ENCODE data around the gene ANKFN1.

The ANKFN1 gene

DNA sequence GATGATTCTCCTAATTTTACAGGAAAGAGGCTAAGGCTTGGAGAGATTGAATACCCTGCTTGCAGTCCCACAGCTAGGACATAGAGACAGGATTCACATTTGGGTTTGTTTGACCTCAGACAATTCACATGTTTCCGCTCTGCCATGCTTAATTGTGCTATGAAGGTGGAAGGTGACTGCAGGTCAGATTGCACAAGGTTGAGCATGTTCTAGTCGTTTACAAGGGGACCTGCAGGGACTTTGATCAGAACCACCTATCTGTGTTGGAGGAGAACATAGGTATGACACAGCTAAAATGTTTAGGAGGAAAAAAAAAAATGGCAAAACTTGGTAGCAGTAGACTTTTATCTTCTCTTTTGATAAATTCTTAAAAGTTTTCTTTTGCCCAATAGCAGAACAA lies 4.9 kb upstream of the ANKFN1 start:
- no peaks in the 10 kb centered on the region for H3K36me3 ChIP-seq (ENCODE audit: insufficient read depth, low read depth, low read length)
- no peaks in the 10 kb centered on the region for H3K9me3 ChIP-seq (ENCODE audit: insufficient read depth, low read depth, low read length)
- H3K9ac ChIP-seq (ENCODE audit: low read depth, low read length), result no peak overlapping the region
- H3K4me1 ChIP-seq (ENCODE audit: insufficient read depth, low read length), result no peaks in the 10 kb centered on the region
- H3K27me3 ChIP-seq (ENCODE audit: insufficient read depth, low read length), result no peaks in the 10 kb centered on the region
- H3K4me3 ChIP-seq (ENCODE audit: low read length), result no peak overlapping the region
- H3K27ac ChIP-seq (ENCODE audit: low read length), result no peak overlapping the region

DNA sequence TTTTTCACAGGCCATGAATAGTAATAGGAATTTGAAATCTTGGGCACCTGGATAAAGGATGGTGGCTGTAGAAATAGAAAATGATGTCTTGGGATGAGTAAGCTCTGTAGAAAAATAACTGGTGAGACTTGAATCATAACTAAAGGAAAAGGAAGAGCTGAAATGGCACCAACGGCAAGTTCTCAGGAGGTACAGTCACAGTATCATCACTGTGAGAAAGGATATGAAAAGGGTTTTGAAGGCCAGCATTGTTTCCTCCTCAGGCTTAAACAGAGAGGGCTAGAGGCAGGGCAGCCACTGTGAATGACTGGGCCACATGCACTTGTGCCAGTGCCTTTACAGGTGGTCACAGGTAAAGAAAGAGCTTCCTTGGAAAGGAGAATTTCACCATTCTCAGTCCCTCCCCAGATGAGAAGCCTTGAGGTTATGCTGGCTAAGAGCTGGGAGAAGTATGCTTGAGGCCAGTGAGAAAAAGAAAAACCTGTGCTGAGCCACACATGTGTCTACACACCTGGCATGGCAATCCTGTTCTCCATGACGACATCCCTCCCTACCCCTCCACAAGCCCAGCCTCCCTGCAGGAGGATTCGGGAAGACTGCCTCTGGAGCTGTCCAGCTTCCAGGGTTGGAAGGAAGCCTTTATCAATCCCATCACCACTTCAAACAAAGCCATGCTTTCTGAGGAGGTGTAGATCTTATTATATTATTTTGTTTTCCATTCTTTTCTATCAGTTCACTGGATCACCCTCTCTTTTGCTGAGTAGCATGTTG lies 3.8 kb upstream of the ANKFN1 start:
- Histone ChIP-seq H3K9ac (ENCODE audit: low read depth, low read length) (no peak overlapping the region), H3K4me1 (ENCODE audit: insufficient read depth, low read length) (no peaks in the 10 kb centered on the region), H3K27me3 (ENCODE audit: insufficient read depth, low read length) (no peaks in the 10 kb centered on the region), H3K27ac (ENCODE audit: low read length) (no peak overlapping the region), H3K36me3 (ENCODE audit: insufficient read depth, low read depth, low read length) (no peaks in the 10 kb centered on the region), H3K4me3 (ENCODE audit: low read length) (no peak overlapping the region), H3K9me3 (ENCODE audit: insufficient read depth, low read depth, low read length) (no peaks in the 10 kb centered on the region)

DNA sequence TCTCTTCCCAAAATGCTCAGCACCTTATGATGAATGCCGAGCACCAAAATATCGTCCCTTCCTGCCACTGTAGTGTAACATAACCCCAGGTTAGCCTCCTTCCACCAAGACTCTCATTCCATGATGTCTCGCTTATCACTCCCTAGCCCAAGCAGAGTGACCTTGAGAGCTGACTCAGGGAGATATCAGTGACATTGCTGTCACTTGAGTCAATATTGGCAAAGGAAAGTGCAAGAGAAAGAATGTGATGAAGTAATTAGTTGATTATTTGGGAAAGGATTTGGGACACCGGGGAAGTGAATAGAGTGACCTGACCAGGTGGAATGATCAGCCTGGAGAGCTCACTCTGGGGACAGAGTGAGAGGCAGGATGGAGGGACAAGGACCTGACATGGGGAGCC lies 2.6 kb upstream of the ANKFN1 start:
- Histone ChIP-seq H3K9me3 (ENCODE audit: insufficient read depth, low read depth, low read length) (no peaks in the 10 kb centered on the region), H3K36me3 (ENCODE audit: insufficient read depth, low read depth, low read length) (no peaks in the 10 kb centered on the region), H3K27ac (ENCODE audit: low read length) (no peak overlapping the region), H3K27me3 (ENCODE audit: insufficient read depth, low read length) (no peaks in the 10 kb centered on the region), H3K4me1 (ENCODE audit: insufficient read depth, low read length) (no peaks in the 10 kb centered on the region), H3K9ac (ENCODE audit: low read depth, low read length) (no peak overlapping the region), H3K4me3 (ENCODE audit: low read length) (no peak overlapping the region)

DNA sequence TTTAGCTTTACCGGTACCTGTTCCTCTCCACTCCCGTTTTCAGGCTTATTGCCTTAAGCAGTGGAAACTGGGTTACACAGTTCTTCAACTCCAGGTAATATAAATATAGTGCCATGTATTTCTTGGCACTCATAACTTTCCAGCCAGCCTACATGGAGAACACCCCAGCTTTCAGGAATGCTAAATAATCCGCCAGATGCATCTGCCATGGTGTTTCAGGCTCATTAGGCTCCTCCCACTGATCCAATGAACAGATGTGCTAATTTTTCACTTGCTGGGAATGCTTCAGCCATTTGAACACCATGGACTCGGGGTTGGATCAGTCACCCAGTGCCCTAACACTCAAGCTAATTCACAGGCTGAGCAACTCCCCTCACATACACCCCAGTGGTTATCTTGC lies 4.6 kb downstream of the ANKFN1 start:
- H3K36me3 ChIP-seq (ENCODE audit: insufficient read depth, low read depth, low read length), result no peaks in the 10 kb centered on the region
- H3K27me3 ChIP-seq (ENCODE audit: insufficient read depth, low read length), result no peaks in the 10 kb centered on the region
- no peak overlapping the region for H3K27ac ChIP-seq (ENCODE audit: low read length)
- H3K4me3 ChIP-seq (ENCODE audit: low read length), result no peak overlapping the region
- H3K4me1 ChIP-seq (ENCODE audit: insufficient read depth, low read length), result peaks cover 13% of the 10 kb centered on the region; the same call in 1 of the 2 replicates
- no peaks in the 10 kb centered on the region for H3K9me3 ChIP-seq (ENCODE audit: insufficient read depth, low read depth, low read length)
- no peak overlapping the region for H3K9ac ChIP-seq (ENCODE audit: low read depth, low read length)

DNA sequence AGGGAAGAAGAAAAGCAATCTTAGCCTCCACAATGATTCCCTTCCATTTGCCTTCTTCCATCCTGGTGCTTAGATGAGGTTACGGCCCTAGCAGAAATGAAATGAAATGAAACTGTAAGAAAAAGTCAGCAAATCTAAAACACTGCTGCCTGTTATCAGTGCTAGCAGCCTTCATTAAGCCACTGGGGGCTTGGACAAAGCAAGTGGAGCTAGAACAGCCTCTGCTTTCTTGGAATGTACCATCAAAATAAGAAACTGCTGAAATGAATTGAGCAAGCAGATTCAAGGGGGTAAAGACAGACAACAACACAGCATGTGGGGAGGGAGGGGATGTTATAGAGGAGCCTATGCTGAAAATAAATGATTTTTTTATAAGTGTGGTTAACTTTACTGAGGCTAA lies 5.1 kb downstream of the ANKFN1 start:
- Histone ChIP-seq H3K4me3 (ENCODE audit: low read length) (no peak overlapping the region), H3K27ac (ENCODE audit: low read length) (no peak overlapping the region), H3K4me1 (ENCODE audit: insufficient read depth, low read length) (peaks cover 13% of the 10 kb centered on the region; the same call in 1 of the 2 replicates), H3K9me3 (ENCODE audit: insufficient read depth, low read depth, low read length) (no peaks in the 10 kb centered on the region), H3K36me3 (ENCODE audit: insufficient read depth, low read depth, low read length) (no peaks in the 10 kb centered on the region), H3K27me3 (ENCODE audit: insufficient read depth, low read length) (no peaks in the 10 kb centered on the region), H3K9ac (ENCODE audit: low read depth, low read length) (no peak overlapping the region)

DNA sequence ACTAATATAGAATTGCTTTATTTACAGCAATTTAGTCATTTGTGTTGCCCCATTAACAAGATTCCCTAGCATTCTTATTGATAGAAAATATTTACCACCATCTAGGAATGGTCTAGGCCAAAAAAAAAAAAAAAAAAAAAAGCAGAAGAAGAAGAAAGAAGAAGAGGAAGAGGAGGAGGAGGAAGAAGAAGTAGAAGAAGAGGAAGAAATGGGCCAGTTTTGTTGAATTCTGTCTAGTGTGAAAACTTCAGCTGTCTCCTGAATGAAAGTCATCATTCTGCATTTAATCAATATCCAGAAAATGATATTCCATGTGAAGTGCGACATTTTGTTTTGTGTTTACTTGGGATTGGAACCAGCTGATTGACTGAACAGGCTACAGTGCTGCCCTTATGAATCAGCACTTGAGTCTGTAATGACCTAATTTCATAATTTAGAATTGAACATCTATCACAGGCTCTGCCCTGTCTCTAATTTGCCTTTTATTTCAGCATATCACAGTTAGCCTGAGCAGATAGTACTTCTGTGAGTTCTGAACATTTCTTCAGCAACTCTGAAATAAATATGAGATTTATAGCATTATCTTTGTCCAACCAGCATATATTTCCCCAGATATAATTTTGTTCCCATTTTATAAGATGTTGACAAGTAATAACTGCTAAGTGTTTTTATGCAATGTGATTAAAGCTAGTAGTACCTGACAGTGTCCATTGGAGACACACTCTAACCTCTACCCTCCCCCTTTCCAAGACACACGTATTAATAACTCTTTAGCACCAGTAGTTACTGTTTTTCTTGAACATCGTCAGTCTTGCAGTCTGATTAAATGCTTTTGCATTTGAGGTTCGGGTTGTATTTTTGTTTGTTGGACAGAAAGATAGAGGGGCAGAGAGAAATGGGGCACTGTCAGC lies 5.9 kb downstream of the ANKFN1 start:
- Histone ChIP-seq H3K27me3 (ENCODE audit: insufficient read depth, low read length) (no peaks in the 10 kb centered on the region), H3K4me3 (ENCODE audit: low read length) (no peak overlapping the region), H3K36me3 (ENCODE audit: insufficient read depth, low read depth, low read length) (no peaks in the 10 kb centered on the region), H3K27ac (ENCODE audit: low read length) (no peak overlapping the region), H3K9ac (ENCODE audit: low read depth, low read length) (no peak overlapping the region), H3K4me1 (ENCODE audit: insufficient read depth, low read length) (peaks cover 13% of the 10 kb centered on the region; the same call in 1 of the 2 replicates), H3K9me3 (ENCODE audit: insufficient read depth, low read depth, low read length) (no peaks in the 10 kb centered on the region)

DNA sequence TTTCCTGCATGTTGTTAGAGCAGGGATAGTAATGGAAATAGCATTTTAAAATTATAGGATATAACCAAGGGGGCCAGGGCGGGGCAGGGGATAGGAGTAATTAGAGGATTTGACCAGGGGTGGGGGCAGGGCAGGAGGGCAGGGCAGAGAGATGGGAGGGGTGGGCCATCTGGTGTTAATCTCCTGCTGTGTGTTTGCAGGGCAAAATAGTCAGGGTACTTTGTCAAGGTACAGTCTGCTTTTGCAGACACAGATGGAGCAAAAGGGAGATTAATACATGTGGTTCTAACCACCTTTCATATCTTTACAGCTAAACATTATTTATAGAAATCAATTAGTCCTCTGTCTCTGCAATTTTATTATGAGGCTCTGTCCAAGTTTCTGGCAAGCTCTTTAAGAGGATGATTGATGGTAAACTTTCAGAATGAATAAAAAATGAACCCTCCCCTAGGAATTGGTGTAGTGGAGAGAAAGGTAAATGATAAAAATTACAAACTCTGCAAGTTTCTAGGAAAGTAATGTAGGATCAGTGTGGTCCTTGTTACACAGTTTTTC lies 6.6 kb downstream of the ANKFN1 start:
- Histone ChIP-seq H3K4me1 (ENCODE audit: insufficient read depth, low read length) (peaks cover 13% of the 10 kb centered on the region; the same call in 1 of the 2 replicates), H3K36me3 (ENCODE audit: insufficient read depth, low read depth, low read length) (no peaks in the 10 kb centered on the region), H3K9me3 (ENCODE audit: insufficient read depth, low read depth, low read length) (no peaks in the 10 kb centered on the region), H3K9ac (ENCODE audit: low read depth, low read length) (no peak overlapping the region), H3K27ac (ENCODE audit: low read length) (no peak overlapping the region), H3K4me3 (ENCODE audit: low read length) (no peak overlapping the region), H3K27me3 (ENCODE audit: insufficient read depth, low read length) (no peaks in the 10 kb centered on the region)

GRCh38 chr17:56160422-56160821 lies 7.1 kb downstream of the ANKFN1 start:
- Histone ChIP-seq H3K27me3 (ENCODE audit: insufficient read depth, low read length) (no peaks in the 10 kb centered on the region), H3K4me1 (ENCODE audit: insufficient read depth, low read length) (peaks cover 13% of the 10 kb centered on the region; the same call in 1 of the 2 replicates), H3K9me3 (ENCODE audit: insufficient read depth, low read depth, low read length) (no peaks in the 10 kb centered on the region), H3K36me3 (ENCODE audit: insufficient read depth, low read depth, low read length) (no peaks in the 10 kb centered on the region), H3K27ac (ENCODE audit: low read length) (no peak overlapping the region), H3K9ac (ENCODE audit: low read depth, low read length) (no peak overlapping the region), H3K4me3 (ENCODE audit: low read length) (no peak overlapping the region)

DNA sequence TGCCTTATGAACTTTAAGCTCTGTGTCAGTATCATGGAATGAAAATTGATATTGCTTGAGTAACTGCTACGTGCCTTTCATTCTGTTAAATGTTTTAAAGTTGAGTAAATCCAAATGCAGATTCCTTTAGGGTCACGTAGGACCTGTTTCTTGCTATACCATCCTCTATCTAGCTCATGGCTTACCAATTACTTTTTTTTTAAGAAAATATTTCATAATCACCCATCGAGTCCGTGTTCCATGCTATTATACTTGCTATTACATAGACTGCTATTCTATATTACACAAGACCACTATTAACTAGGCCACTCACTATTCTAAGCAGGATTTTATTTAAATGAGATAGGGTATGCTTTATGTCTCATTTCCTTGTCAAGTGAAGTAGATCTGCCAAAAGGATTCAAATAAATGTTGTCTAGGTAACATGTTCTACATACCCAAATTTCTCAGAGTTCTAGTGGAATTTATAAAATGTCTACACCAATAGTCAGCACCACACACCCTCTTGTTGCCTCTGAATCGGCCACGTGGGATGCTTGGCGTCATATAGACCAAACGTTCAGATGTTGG lies 11.9 kb downstream of the ANKFN1 start:
- H3K27me3 ChIP-seq (ENCODE audit: insufficient read depth, low read length), result no peaks in the 10 kb centered on the region
- no peaks in the 10 kb centered on the region for H3K36me3 ChIP-seq (ENCODE audit: insufficient read depth, low read depth, low read length)
- no peaks in the 10 kb centered on the region for H3K9me3 ChIP-seq (ENCODE audit: insufficient read depth, low read depth, low read length)
- no peak overlapping the region for H3K27ac ChIP-seq (ENCODE audit: low read length)
- no peak overlapping the region for H3K4me3 ChIP-seq (ENCODE audit: low read length)
- H3K9ac ChIP-seq (ENCODE audit: low read depth, low read length), result no peak overlapping the region
- H3K4me1 ChIP-seq (ENCODE audit: insufficient read depth, low read length), result peaks cover 10% of the 10 kb centered on the region

DNA sequence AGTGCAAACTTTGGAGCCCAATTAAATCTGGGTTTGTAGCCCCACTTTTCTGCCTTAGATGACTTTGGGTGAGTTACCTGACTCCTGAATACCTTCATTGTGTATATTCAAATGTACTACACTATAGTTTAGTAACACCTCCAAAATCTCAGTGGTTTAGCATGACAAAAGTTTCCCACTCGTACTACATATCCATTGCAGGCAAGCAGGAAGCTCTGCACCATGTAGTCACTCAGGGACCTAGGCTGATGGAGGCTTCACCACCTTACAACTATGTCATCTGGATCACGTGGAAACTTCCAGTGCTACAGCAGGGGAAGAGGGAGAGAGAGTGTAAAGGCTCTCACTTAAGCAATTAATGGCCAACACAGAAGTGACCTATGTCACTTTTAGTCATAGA lies 14.2 kb downstream of the ANKFN1 start:
- no peaks in the 10 kb centered on the region for H3K9me3 ChIP-seq (ENCODE audit: insufficient read depth, low read depth, low read length)
- no peak overlapping the region for H3K4me3 ChIP-seq (ENCODE audit: low read length)
- H3K9ac ChIP-seq (ENCODE audit: low read depth, low read length), result no peak overlapping the region
- peaks cover 4% of the 10 kb centered on the region for H3K4me1 ChIP-seq (ENCODE audit: insufficient read depth, low read length)
- no peaks in the 10 kb centered on the region for H3K36me3 ChIP-seq (ENCODE audit: insufficient read depth, low read depth, low read length)
- no peak overlapping the region for H3K27ac ChIP-seq (ENCODE audit: low read length)
- H3K27me3 ChIP-seq (ENCODE audit: insufficient read depth, low read length), result no peaks in the 10 kb centered on the region

- Histone ChIP-seq H3K4me3 (ENCODE audit: low read length) (no peak overlapping the region), H3K9me3 (ENCODE audit: insufficient read depth, low read depth, low read length) (no peaks in the 10 kb centered on the region), H3K36me3 (ENCODE audit: insufficient read depth, low read depth, low read length) (no peaks in the 10 kb centered on the region), H3K27me3 (ENCODE audit: insufficient read depth, low read length) (no peaks in the 10 kb centered on the region), H3K4me1 (ENCODE audit: insufficient read depth, low read length) (peaks cover 4% of the 10 kb centered on the region), H3K9ac (ENCODE audit: low read depth, low read length) (no peak overlapping the region), H3K27ac (ENCODE audit: low read length) (no peak overlapping the region)
These were observed 16.3 kb downstream of the ANKFN1 start for GRCh38 chr17:56169621-56170020.

Measured in iPS-20b (cell line).